Measurements from ENCODE around the gene ALG1.
"Not testable (repeated sequence)": the region's sequence is repeated elsewhere in the genome, so short reads cannot be mapped to it uniquely, and the experiment has no call there.

The ALG1 gene

DNA sequence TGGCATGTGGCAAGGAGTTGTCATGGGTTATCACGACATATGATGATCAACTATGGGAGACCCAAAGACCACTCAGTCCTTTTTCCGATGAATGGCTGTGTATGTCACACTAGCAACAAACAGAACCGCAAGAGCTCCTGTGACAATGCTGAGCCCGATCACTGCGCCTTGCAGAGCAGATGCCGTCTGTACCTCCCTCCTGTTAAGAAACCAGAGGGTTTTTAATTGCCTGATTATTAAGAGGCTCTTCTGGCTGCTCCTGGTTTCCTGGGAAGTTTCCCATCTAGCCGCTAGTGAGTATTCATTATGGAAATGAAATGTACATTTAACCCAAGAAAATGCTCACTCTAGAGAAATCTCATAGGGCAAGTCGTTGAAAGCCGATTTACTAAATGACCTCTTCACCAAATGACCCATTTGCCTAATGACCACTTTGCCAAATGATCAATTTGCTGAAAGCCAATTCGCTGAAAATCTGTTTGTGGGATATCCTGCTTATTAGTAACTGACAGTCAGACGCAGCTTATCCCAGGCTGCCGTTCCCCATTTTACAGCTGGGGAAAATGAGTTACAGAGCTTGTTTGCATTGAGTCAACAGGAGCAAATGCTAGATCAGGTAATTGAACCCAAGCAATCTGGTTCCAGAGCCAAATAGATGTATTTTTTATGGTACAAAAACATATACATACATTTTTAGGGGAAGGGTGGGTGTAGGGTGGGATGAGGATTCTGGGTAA is 31.8 kb downstream of the ALG1 start:
- not testable (repeated sequence) for DNase-seq

DNA sequence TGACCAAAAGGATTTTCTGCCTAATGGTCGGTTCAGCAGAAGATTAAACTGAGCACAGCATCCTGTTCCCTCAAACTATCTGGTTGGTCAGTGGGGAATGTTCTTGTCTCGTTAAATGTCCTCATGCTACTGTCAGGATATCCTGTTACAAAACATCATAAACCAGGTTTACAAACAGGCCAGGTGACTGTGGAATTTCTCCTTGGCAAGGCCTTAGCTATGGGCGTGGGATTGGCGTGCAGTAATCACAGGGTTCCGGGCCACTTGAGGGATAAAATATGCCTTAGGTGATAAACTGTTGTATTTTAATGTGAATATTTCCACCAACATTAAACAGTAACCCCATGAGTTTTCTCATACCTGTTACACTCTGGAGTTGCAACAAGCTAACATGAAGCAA is 33.4 kb downstream of the ALG1 start:
- not testable (repeated sequence) for DNase-seq

DNA sequence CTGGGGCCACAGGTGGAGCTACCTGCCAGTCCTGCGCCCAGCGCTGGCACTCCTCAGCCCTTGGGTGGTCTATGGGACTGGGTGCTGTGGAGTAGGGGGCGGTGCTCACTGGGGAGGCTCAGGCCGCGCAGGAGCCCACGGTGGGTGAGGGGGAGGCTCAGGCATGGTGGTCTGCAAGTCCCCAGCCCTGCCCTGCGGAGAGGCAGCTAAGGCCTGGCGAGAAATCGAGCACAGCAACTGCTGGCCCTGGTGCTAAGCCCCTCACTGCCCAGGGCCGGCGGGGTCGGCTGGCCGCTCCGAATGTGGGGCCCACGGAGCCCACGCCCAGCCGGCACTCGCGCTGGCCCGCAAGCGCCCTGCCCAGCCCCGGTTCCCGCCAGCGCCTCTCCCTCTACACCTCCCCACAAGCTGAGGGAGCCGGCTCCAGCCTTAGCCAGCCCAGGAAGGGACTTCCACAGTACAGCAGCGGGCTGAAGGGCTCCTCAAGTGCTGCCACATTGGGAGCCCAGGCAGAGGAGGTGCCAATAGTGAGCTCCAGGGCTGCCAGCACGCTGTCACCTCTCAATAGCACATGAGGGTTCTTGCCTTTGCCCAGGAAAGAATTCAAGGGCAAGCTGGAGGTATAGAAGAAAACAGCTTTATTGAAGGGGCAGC is 37.0 kb downstream of the ALG1 start:
- DNase-seq: no peak

DNA sequence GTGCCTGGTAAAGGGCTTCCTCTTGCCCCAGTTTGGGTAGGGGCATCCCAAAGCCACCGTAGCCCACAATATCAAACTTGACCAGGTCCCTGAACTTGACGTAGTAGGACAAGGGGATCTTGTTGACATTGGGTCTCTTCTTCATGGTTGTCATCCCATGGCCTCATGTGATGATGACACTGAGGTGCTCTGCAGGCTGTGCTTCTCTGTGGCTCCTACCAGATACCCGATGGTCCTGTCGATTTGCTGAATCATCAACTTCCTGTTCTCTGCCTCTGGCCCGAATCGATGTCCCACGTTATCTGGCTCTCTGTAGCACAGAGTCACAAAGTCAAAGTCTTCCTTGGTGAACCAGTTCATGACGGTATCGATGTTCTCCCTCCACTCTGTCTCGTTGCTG is 39.3 kb downstream of the ALG1 start:
- DNase-seq: not testable (repeated sequence)

DNA sequence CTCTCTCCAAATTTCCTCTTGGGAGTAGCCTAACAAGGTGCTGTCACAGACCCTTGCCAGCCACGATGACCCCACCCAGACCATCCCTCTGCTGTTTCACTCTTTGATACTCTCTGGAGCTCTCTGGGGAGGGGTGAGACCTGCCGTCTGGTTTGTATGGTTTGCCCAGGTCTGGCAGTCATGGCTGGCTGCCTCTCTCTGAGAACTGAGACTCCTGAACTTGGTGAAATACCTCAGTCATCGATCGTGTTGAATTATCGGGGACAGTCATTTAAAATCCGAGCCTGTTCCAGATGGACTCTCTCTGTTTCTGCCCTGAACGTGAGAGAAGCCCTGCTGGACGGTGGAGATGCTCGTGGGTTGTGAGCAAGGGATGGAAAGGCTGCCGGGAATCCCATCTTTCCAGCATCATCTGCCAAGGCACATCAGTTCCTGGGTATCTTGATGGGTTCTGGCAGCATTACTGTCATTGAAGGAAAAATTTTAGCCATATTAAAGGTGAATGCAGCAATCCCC is 45.2 kb downstream of the ALG1 start:
- DNase-seq: not testable (repeated sequence)

DNA sequence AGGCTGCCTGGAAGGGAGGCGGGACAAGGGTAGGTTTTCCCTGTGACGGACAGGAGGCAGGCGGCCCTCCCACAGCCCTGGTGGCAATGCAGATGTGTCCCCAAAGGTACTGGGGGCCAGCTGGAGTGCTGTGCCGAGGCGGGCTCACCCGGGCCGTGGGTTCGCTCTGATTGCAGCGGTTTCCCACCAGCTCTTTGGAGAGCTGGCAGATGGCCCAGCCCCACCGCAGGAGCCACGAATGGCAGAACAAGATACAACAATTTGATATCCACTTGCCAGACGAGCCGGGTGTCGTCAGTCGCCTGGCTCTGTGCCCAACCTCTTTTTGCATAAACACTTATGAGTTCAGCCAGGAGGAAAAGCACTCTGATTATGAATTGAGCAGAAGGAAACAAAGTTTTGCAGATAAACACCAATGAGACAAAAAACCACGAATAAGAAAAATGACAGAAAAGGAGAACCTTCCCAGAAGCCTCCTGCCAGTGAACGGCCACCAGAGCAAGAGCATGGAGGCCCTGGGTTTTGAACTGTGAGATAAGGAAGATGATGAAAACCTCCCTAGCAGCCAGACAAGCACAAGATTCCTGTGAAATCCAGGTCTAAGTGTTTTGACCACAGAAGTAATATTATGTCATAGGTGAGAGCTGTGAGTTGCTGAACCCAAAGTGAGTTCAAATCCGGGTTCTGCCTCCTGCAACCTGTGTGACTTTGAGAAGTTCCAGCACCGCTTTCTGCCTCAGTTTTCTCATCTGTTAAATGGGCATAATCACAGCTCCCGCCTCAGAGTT is 45.9 kb downstream of the ALG1 start:
- DNase-seq: peak; percentile 62

DNA sequence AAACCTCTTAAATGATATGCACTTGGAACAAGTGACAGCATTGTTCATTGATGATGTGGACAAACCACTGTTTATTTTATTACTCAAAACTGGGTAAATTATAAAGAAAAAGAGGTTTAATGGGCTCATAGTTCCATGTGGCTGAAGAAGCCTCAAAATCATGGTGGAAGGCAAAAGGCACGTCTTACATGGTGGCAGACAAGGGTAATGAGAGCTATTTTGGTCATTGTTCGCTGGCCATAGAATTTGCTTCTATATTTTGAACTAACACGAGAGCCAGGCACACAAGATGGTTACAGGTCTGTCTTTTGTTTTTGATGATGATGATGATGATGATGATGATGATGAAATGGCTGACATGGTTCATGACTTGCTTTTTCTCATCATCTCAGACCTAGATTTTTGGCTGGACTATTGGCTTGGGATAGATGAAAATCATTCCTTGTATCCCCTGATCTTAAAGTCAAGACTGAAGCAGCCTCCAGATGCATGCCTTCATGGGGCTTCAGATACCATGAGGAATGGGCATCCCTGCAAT is 59.9 kb downstream of the ALG1 start:
- DNase-seq: not testable (repeated sequence)

DNA sequence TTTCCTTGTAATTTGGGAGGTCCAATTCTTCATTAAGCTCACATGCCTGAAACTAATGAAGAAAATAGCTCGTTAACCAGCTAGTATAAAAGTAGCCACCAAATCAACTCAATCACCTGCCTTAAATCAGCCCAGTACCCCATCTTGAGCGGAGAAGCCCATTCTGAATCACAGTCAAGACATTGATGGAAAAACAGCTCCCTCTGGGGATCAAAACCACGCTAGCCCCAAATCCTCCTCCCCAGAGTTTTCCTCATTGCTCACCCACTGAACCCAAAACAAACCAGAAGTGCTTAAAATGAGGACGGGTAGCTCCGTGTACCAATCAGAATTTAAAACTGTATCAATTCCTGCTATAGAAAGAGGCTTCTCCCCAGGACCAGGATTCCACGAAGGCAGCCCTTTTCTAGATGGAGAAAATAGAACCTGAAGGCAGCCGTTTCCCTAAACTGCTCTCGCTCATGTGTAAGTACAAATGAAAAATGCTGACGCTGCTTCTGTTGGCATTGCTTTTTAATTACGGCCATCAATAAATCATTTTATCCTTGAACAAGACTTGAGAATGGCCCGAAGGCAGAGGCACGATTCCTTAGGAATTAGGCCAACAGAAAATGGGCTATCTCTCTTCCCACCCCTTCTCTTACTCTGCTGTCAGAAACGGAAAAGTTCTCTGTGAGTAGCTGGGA is 61.4 kb downstream of the ALG1 start:
- not testable (repeated sequence) for DNase-seq

DNA sequence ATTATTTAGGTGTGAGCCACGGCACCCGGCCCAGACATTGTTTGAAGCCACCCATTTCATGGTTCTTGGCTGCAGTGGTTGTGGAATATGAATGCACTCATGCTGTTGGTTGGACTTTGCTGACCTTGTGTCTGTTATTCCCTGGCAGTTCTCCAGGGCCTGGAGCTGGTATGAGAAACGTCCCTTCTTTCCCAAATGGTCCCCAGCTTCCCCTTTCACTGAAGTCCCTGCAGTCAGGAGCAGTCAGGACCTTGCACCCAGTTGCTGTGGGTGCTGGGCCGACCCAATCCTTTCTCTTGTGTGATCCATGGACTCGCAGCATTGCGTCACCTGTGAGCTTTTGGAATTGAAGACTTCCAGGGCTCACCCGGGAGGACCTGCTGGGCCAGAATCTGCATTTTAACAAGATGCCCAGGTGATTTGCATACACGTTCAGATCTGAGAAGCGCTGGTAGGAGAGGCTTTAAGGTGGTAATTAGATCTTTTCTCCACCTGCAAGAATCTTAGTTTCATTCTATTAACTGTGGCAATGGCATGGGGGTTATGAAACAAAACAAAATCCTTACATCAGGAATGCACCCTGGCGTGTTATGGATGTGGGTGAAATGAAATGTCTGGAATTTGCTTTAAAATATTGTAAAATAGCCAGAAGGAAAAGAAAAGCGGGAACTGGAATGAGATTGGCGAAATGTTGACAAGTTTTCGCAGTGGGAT is 63.3 kb downstream of the ALG1 start:
- DNase-seq: not testable (repeated sequence)
